GM18507 (cell line): Measurements from ENCODE around the gene DCTN3.
"Not testable (repeated sequence)": the region's sequence is repeated elsewhere in the genome, so short reads cannot be mapped to it uniquely, and the experiment has no call there.

Experiments used
- DNase-seq: peaks from one replicate; pipeline ENCODE4 v3.0.0; 2011; ENCODE audit warnings: low read depth; ENCODE audit not compliant: insufficient read length; ENCODE audit errors: extremely low spot score
- FAIRE-seq: peaks from 2 replicates; lab custom pipeline; 2011; peaks lifted over from hg19 to GRCh38; lab: Jason Lieb, UNC

The DCTN3 gene

GRCh38 chr9:34648673-34649072, 28.4 kb upstream of the DCTN3 start:
- DNase-seq (no peak), FAIRE-seq (no peak)

GRCh38 chr9:34647651-34648050, 27.4 kb upstream of the DCTN3 start:
- no peak for FAIRE-seq
- no peak for DNase-seq

DNA sequence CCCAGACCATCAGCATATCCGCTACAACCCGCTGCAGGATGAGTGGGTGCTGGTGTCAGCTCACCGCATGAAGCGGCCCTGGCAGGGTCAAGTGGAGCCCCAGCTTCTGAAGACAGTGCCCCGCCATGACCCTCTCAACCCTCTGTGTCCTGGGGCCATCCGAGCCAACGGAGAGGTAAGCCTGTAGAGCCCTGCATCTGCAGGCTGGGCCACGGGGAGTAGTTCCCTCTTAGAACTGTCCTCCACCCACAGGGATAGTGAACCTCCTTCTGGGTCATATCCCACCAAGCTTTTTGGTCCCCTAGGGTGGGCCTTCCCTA, 26.7 kb upstream of the DCTN3 start:
- FAIRE-seq (no peak), DNase-seq (no peak)

- FAIRE-seq = peak; percentile 97
- peak; percentile 94 for DNase-seq
Observed at GRCh38 chr9:34646211-34647083, 26.2 kb upstream of the DCTN3 start, which contains the start of gene GALT. Gene GALT, plus strand, starts transcription at chr9:34646675. Its CDS starts 30 bp downstream, at chr9:34646705.

GRCh38 chr9:34644766-34645314, 24.5 kb upstream of the DCTN3 start:
- FAIRE-seq (no peak), DNase-seq (no peak)

DNA sequence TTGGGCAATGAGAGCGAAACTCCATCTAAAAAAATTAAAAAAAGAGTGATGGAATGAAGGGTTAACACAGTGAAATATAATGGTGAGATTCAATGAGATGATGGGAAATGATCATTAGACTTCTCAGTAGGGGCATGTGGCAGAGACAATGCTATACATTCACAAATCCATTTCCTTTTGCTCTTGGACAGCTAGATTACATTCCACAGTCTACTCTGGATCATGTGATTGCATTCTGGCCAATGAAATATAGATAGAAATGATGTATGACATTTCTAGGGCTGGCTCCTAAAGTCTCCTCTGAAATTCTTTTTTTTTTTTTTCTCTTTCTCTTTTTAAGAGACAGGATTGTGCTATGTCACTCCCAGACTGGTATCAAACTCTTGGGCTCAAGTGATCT, 22.4 kb upstream of the DCTN3 start:
- no peak for FAIRE-seq
- DNase-seq = no peak

DNA sequence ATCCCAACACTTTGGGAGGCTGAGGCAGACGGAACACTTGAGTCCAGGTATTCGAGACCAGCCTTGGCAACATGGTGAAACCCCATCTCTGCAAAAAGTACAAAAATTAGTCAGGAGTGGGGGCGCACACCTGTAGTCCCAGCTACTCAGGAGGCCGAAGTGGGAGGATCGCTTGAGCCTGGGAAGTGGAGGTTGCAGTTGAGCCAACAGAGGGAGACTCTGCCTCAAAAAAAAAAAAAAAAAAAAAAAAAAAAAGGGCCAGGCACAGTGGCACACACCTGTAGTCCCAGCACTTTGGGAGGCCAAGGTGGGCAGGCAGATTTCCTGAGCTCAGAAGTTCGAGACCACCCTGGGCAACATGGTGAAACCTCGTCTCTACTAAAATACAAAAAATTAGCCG, 19.0 kb upstream of the DCTN3 start:
- DNase-seq, FAIRE-seq: not testable (repeated sequence)

- FAIRE-seq (no peak), DNase-seq (no peak)
Observed at GRCh38 chr9:34638138-34638445, 17.8 kb upstream of the DCTN3 start.

- DNase-seq (peak; percentile 83), FAIRE-seq (peak; percentile 86)
Observed at GRCh38 chr9:34637356-34638137, 17.3 kb upstream of the DCTN3 start, which contains the start of gene SIGMAR1. Gene SIGMAR1, minus strand, starts transcription at chr9:34637787. Its CDS starts 90 bp downstream, at chr9:34637697.

- DNase-seq = no peak
- no peak for FAIRE-seq
Observed at GRCh38 chr9:34636791-34637355, 16.6 kb upstream of the DCTN3 start.

DNA sequence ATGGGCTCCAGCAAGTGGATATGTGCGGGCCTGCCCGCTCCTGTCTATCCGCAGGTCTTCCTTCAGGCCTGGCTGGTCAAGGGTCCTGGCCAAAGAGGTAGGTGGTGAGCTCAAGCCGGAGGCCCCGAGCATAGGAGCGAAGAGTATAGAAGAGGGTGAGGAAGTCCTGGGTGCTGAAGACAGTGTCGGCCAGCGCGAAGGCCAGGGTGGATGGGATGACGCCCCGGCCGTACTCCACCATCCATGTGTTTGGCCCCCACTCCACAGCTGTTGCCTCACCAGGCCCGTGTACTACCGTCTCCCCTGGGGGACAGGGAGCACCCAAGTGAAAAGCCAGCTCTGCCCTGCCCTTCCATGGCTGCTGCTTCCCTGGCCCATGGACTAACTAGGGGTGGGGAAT, 15.3 kb upstream of the DCTN3 start:
- no peak for DNase-seq
- no peak for FAIRE-seq

- DNase-seq (no peak), FAIRE-seq (no peak)
Observed at GRCh38 chr9:34634551-34635248, 14.4 kb upstream of the DCTN3 start.

- no peak for DNase-seq
- peak; percentile 88 for FAIRE-seq
Observed at GRCh38 chr9:34633851-34634550, 13.7 kb upstream of the DCTN3 start.

GRCh38 chr9:34633166-34633565, 12.9 kb upstream of the DCTN3 start:
- DNase-seq (no peak), FAIRE-seq (no peak)

DNA sequence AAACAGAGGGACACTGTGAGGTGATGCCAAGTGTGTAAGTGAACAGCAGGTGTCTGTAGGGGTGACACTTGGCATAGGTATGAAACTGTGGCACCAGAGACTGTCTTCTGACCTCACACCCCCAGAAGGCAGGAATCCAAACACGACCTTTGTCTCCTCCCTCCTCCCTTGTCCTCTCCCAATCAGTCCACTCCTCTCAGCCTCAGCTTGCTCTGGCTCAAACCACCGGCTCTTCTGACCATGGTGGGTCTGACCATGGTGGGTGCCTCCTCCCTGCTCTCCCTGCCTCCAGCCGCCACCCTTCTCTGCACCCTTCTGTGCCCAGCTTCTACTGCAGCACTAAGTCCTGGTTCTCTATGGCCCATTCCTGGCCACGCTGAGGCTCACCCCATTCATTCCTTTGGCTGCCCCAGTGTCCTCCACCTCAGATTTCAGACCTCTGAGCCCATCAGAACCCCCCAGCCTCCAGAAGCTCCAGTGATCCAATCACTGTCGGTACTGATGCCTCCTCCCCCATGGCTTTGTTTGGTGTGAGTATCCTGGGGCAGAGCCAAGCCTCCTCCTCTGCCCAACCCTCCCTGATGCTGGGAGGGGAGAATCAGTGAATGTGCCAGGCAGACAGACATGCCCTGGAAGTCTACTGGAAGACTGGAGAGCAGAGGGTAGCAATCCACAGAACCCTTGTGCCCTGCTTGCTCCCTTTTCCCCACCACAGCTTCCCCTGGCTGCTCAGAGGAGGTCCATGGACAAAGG, 10.3 kb upstream of the DCTN3 start:
- no peak for FAIRE-seq
- DNase-seq = no peak

DNA sequence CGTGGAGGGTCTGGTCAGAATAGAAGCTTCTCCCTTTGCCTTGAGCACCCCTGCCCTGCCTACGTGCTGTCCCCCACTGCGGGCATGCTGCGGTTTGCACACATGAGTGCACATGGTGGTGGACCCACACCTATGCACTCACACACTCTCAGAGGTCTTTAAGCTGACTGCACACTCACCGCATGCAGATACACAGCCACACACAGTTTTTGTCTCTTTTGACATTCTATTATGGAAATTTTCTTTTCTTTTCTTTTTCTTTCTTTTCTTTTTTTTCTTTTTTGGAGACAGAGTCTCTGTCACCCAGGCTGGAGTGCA, 9.2 kb upstream of the DCTN3 start:
- DNase-seq (no peak), FAIRE-seq (no peak)

DNA sequence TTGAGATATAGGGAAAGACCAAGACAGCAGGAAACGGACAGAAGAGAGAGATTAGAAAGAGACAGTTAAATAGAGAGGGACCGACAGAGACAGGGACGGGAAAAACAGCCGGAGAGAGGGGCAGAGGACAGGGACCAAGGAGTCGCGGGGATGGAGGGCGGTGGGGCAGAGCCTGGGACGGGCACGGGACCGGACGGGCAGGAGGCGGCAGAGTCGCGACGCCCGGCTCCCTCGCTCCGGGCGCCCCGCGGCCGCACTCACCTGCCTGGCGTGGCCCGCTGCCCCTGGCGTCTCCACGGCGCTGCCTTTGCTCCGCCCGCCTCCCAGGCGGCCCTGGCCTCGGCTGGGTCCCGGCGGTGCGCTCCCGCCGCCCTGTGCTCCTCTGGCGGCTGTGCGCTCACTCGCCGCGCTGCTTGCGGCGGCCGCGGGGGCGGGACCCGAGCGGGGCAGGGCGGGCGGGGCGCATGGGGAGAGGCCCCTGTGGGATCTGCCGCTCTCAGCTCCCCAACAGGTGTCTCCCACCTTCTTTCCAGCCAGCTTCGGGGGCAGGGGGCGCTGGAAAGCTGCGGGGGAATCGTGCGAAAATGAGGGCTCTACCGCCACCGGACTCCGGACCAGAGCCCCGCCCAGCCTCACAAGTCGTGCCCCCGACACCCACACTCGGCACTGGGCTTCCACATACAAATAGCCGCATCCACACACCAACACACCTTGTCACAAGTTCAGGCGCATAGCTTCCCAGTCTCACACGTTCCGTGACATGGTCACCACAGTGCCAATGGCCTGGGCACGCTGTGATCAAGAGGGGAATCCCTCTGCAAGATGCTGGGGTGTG, 8.6 kb upstream of the DCTN3 start, which contains the start of gene ARID3C:
TSS of gene ARID3C (minus strand) at position 411 of the 835 bp plus-strand sequence. CDS start 1,052 bp downstream, outside the sequence.
- FAIRE-seq (peak; percentile 5), DNase-seq (no peak)
